Activated T-helper 1 cell treated with anti-CD3 and anti-CD28 coated beads, Interleukin-12 subunit alpha, Interleukin-12 subunit beta, Interleukin-2, Interleukin-4 antibody, amounts not matched to agents 30 ng/mL and 10 ng/mL and 1 ng/mL, durations not matched to agents 14 hours and 24 hours and 36 hours (primary cell): ENCODE results near the gene EPHB2. TPM values are rescaled to one million over a fixed set of nuclear protein-coding genes. Genes with fewer than 3 reads are reported as not detected.

Experiments used
- DNase-seq: peaks from one replicate; pipeline ENCODE4 v3.0.0; 2021; ENCODE audit warnings: low spot score
- H3K27ac Mint-ChIP-seq: one replicate; pipeline ENCODE4 v1.8.0; 2021; ENCODE audit warnings: mild to moderate bottlenecking, mixed read lengths
- H3K27me3 Mint-ChIP-seq: one replicate; pipeline ENCODE4 v1.8.0; 2022; ENCODE audit warnings: mild to moderate bottlenecking, moderate library complexity, mixed read lengths; ENCODE audit not compliant: insufficient read depth
- H3K36me3 Mint-ChIP-seq: one replicate; pipeline ENCODE4 v1.8.0; 2021; ENCODE audit warnings: low read depth, mixed read lengths
- H3K4me1 Mint-ChIP-seq: one replicate; pipeline ENCODE4 v1.8.0; 2021; ENCODE audit warnings: low read depth, mixed read lengths
- H3K4me3 Mint-ChIP-seq: one replicate; pipeline ENCODE4 v1.8.0; 2021; ENCODE audit warnings: mild to moderate bottlenecking, moderate library complexity, mixed read lengths
- H3K9me3 Mint-ChIP-seq: one replicate; pipeline ENCODE4 v1.8.0; 2021; ENCODE audit warnings: mixed read lengths
- intact Hi-C: fragments of 100-400 bp; cut with micrococcal nuclease; formaldehyde crosslinking; loops from one replicate; pipeline ENCODE4 v1.15.1; 2024
- total RNA-seq: library from RNA; stranded (reverse); gene quantifications from 2 replicates; pipeline ENCODE4 v1.2.3, GENCODE V29; 2022

The EPHB2 gene
- total RNA-seq, 1 donor from 2014 or later = not detected

DNA sequence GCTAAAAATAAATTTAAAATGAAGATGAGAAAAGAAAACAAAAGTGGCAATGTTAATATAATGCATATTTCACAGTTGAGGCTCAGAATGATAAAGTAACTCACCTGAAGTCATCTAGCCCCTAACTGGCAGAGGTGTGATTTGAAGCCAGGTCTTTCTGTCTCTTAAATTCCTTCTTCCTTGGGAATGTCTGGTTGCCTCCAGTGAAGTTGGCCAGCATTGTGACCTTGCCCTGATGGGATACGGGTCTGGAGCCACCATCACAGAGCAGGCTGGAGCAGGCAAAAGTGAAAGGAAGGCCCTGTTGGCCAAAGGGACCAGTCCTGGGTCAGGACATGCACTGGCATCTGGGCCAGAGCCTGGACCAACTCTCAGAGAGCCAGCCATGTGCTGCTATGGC, 111.7 kb downstream of the EPHB2 start:
- H3K4me3 Mint-ChIP-seq = no peak overlapping the region

GRCh38 chr1:22824466-22824865, 113.8 kb downstream of the EPHB2 start:
- peaks cover 19% of the 10 kb centered on the region for H3K27me3 Mint-ChIP-seq
- no peaks in the 10 kb centered on the region for H3K9me3 Mint-ChIP-seq
- no peak overlapping the region for H3K27ac Mint-ChIP-seq
- intact Hi-C loops = no loop called here
- no peak for DNase-seq
- no peaks in the 10 kb centered on the region for H3K4me1 Mint-ChIP-seq
- no peaks in the 10 kb centered on the region for H3K36me3 Mint-ChIP-seq
- no peak overlapping the region for H3K4me3 Mint-ChIP-seq

More for the DNA sequence above, 111.7 kb downstream of the EPHB2 start:
- peaks cover 17% of the 10 kb centered on the region for H3K27me3 Mint-ChIP-seq
- no peaks in the 10 kb centered on the region for H3K9me3 Mint-ChIP-seq
- DNase-seq = no peak
- no peaks in the 10 kb centered on the region for H3K36me3 Mint-ChIP-seq
- no peaks in the 10 kb centered on the region for H3K4me1 Mint-ChIP-seq
- intact Hi-C loops = no loop called here
- no peak overlapping the region for H3K27ac Mint-ChIP-seq

- Mint-ChIP-seq H3K4me1 (no peaks in the 10 kb centered on the region), H3K27me3 (peaks cover 21% of the 10 kb centered on the region), H3K36me3 (no peaks in the 10 kb centered on the region), H3K4me3 (no peak overlapping the region), H3K9me3 (no peaks in the 10 kb centered on the region), H3K27ac (no peak overlapping the region)
- DNase-seq = no peak
- intact Hi-C loops = no loop called here
These were observed 114.3 kb downstream of the EPHB2 start for GRCh38 chr1:22824975-22825374.

GRCh38 chr1:22825486-22826189, 115.0 kb downstream of the EPHB2 start:
- Mint-ChIP-seq H3K27ac (no peak overlapping the region), H3K27me3 (peaks cover 21% of the 10 kb centered on the region), H3K9me3 (no peaks in the 10 kb centered on the region), H3K36me3 (no peaks in the 10 kb centered on the region), H3K4me3 (no peak overlapping the region), H3K4me1 (no peaks in the 10 kb centered on the region)
- intact Hi-C loops = no loop called here
- DNase-seq = no peak

- intact Hi-C loops = no loop called here
- no peak overlapping the region for H3K27ac Mint-ChIP-seq
- no peak overlapping the region for H3K4me3 Mint-ChIP-seq
These were observed 116.3 kb downstream of the EPHB2 start for GRCh38 chr1:22826604-22827580.

DNA sequence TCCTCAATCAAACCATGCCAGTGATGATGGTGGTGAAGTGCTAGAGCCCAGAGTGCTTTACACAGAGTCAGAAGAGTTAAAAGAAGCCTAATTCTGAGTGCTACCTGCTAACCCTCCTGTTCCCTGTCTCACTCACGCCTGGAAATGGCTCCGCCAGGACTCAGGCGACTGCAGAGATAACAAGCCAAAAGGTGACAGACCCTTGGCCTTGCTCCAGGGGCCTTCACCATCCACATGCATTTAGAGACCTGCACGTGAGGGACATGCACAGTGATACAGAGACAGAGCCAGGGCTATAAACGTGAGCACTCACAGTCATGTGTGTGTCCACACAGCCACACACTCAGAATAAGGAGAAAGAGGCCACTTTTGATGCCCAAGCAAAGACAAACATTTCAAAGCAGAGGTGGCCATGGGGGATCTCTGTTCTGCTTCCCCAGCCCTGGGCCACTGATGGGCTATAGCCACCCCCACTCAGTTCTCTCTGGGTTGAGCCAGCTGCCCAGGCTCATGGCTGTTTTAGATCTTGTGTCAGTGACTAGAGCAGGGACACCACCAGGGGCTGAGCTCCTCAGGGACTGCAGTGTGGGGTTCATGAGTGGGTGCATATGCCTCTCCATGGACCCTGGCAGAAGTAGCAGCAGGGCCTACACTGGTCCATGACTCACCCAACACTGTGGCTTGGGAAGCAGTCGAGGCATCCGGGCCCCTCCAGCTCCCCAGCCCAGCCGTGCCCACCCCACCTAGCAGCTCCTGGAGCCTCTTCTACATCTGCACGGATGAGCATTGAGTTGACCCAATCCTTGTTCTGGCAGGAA, 117.2 kb downstream of the EPHB2 start:
- H3K27me3 Mint-ChIP-seq = peaks cover 17% of the 10 kb centered on the region
- H3K9me3 Mint-ChIP-seq = no peaks in the 10 kb centered on the region
- no peak for DNase-seq
- no peak overlapping the region for H3K27ac Mint-ChIP-seq
- H3K36me3 Mint-ChIP-seq = no peaks in the 10 kb centered on the region
- intact Hi-C loops = no loop called here
- H3K4me1 Mint-ChIP-seq = no peaks in the 10 kb centered on the region
- H3K4me3 Mint-ChIP-seq = no peak overlapping the region

More at GRCh38 chr1:22826604-22827580, 116.3 kb downstream of the EPHB2 start:
- DNase-seq = no peak
- Mint-ChIP-seq H3K27me3 (peaks cover 16% of the 10 kb centered on the region), H3K9me3 (no peaks in the 10 kb centered on the region), H3K4me1 (no peaks in the 10 kb centered on the region), H3K36me3 (no peaks in the 10 kb centered on the region)

DNA sequence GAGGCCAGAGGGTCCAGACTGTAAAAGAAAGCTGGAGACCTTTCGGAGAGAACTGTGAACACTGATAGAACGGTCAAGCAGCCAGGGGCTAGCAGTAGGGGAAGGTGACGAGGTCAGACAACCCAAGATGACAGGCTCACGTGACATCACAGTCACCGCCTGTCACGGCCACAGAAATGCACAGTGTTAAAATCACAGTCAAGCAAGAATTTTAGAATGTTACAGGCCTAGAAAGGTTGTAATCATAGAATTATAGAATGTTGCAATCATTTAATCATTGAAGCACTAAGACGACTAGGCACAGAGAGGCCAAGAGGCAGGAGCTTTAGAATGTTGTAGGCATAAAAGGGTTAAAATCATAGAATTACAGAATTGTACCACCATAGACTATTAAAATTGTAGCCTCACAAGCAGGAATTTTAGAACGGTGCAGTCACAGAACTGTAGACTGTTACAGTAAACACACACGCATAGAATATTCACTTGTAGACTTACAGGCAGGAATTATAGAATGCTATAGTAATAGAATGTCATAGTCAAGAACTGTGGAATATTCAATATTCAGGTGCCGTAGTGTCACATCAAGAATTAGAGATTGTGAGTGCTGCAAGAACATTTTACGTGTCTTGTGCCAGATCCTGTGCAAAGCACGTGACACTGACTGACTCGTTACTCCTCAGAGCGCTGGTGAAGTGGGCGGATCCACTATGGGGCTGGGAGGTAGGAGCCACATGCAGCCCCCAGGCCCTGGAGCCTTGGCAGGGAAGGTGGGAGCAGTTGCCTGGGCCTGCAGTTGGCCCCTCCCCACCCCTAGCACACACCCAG, 118.1 kb downstream of the EPHB2 start:
- no peaks in the 10 kb centered on the region for H3K36me3 Mint-ChIP-seq
- peaks cover 20% of the 10 kb centered on the region for H3K27me3 Mint-ChIP-seq
- no peaks in the 10 kb centered on the region for H3K9me3 Mint-ChIP-seq
- H3K4me3 Mint-ChIP-seq = no peak overlapping the region
- H3K27ac Mint-ChIP-seq = no peak overlapping the region
- no peaks in the 10 kb centered on the region for H3K4me1 Mint-ChIP-seq
- DNase-seq = no peak
- intact Hi-C loops = no loop called here

GRCh38 chr1:22829309-22829989, 118.8 kb downstream of the EPHB2 start:
- no peak for DNase-seq
- Mint-ChIP-seq H3K27ac (no peak overlapping the region), H3K4me3 (no peak overlapping the region)

DNA sequence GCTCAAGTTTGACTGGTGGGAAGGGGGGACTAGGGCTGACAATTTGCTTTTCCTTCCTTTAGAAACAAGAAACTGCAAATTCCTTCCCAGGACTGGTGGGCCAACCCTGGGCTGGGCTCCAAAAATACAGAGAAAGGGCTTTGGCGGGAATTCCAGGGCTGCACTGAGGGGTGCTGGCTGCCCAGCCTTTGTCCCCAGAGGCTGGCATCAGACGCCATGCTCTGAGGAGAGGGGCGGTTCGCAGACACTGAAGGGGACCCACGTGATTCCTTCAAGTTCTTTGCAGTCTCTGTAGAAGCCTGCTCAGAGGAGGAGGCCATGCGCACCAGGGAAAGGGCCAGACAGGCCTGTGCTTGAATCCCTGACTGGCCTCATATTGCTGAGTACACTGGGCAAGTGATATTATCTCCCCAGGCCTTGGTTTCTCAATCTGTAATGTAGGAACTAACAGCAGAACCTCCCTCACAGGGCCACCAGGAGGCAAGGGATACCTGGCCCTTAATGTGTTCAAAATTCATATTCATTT, 119.5 kb downstream of the EPHB2 start:
- Mint-ChIP-seq H3K27ac (no peak overlapping the region), H3K9me3 (no peaks in the 10 kb centered on the region), H3K4me1 (no peaks in the 10 kb centered on the region), H3K36me3 (no peaks in the 10 kb centered on the region), H3K27me3 (peaks cover 17% of the 10 kb centered on the region), H3K4me3 (no peak overlapping the region)
- no peak for DNase-seq
- intact Hi-C loops = no loop called here

More at GRCh38 chr1:22829309-22829989, 118.8 kb downstream of the EPHB2 start:
- Mint-ChIP-seq H3K27me3 (peaks cover 19% of the 10 kb centered on the region), H3K9me3 (no peaks in the 10 kb centered on the region), H3K4me1 (no peaks in the 10 kb centered on the region), H3K36me3 (no peaks in the 10 kb centered on the region)
- intact Hi-C loops = no loop called here

DNA sequence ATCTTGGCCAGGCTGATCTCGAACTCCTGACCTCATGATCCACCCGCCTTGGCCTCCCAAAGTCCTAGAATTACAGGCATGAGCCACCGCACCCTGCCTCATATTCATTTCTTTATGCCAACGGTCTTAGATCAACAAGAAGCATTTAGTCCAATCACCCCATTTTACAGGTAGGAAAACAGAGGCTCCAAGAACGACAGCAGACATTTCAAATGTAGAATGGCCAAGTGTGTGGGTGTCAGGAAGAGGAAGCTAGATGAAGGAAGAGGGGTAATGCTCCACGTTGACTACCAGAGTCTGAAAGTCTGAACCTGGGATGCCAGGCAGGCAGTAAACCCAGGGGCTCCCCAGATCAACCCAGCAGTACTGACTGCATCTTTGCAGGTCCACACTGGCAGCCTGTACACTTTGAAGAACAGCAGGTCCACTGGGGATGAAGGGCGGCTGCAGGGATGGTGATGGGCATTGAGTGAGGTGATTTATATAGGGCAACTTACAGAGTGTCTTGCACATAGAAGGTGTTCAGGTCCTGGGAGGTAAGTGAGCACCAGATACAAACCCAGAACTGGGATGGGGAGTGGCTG, 120.2 kb downstream of the EPHB2 start:
- Mint-ChIP-seq H3K4me1 (no peaks in the 10 kb centered on the region), H3K9me3 (no peaks in the 10 kb centered on the region), H3K36me3 (no peaks in the 10 kb centered on the region), H3K27ac (no peak overlapping the region), H3K4me3 (no peak overlapping the region), H3K27me3 (peaks cover 15% of the 10 kb centered on the region)
- intact Hi-C loops = no loop called here
- no peak for DNase-seq

GRCh38 chr1:22831729-22832413, 121.2 kb downstream of the EPHB2 start:
- Mint-ChIP-seq H3K4me1 (no peaks in the 10 kb centered on the region), H3K27ac (no peak overlapping the region), H3K27me3 (peaks cover 13% of the 10 kb centered on the region), H3K36me3 (no peaks in the 10 kb centered on the region), H3K9me3 (no peaks in the 10 kb centered on the region), H3K4me3 (no peak overlapping the region)
- intact Hi-C loops = no loop called here
- no peak for DNase-seq
